GM19193 (cell line): Measurements from ENCODE around the gene ZNF683.

Source experiments
- POLR2A ChIP-seq: IDR thresholded peaks from 4 replicates; pipeline ENCODE4 v1.6.1; 2011; ENCODE audit not compliant: insufficient read depth, insufficient read length; ENCODE audit errors: extremely low read depth

ZNF683 gene

GRCh38 chr1:26353976-26354820 lies 18.4 kb downstream of the ZNF683 start, which contains the start of gene CRYBG2:
Gene CRYBG2 (minus strand): TSS chr1:26354130. CDS start chr1:26346657, 7,473 bp downstream.
- no peak for TF ChIP-seq POLR2A

DNA sequence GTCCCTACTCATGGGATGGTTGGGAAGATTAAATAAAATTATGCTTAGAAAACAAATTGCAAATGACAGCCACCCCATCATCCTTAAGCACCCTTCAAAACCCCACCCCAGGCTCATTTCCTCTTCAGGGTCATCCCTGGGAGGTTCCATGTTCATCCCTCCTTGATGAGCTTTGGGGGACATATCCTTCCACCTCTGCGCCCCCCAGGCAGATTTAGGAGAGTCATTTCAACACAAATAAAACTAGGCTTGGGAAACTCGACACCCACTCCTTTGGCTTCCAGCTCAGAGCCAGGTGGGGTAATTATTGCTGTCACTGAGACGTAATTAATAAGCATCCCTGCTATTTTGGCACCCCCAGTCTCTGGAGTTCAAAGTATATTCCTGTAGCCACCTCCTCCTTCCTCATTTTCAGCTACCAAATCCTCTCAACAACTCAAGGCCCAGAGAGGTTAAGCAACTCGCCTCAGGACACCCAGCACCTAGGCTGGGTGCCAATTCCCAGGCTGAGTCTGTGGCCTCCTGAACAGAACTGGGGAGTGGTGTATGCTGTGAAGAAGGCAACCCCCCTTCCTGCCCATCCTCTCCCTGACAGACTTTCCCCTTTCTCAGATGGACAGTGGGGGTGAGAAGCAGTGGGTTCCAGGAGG lies 19.2 kb downstream of the ZNF683 start:
- no peak for TF ChIP-seq POLR2A

DNA sequence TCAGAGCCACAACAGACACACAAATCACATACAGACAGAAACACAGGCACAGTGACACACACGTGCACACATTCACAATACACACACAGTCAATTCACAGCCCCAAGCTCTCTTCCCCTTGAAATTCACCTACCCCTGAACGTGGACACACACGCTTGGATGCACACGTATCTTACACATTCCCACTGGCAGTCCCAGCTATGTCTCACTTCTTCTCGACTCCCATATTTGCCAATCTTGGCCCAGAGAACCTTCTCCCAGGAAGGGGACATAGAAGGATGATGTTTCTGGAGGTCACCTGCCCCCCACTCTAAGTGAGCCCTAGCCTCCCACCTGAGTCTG lies 20.2 kb downstream of the ZNF683 start:
- no peak for TF ChIP-seq POLR2A

DNA sequence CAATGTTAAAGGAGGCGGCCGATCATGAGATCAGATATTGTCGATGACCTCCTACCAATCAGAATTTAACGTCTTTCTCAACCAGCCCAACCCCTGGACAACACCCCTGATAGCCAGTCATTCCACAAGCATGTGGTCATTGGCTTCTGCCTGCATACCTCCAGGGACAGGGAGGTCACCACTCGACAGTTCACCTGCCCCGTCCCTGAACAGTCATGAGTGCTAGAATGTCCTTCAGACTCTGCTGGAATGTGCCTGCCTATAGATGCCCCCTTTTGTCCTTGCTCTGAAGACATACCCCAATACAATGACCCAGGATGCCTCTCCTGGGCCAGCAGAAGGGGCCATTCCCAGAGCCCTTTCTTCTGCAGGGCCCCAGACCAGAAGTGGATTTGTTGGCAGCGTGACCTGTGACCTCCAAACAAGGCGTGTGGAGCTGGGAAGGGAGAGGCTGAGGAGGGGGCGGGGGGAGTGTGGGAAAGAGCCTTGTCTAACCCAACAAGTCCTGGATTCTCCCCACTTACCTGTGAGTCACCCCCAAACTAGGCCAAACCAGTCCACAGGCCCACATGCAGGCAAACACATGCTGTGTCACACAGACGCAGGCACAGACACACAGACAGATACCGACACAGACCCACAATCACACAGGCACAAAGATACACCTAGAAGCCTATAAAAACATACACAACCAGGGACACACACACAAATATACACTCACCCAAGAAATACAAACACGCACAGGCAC lies 20.8 kb downstream of the ZNF683 start:
- no peak for TF ChIP-seq POLR2A

- TF ChIP-seq POLR2A: no peak
Observed at GRCh38 chr1:26350701-26351589, 21.6 kb downstream of the ZNF683 start.

GRCh38 chr1:26350343-26350700 lies 22.2 kb downstream of the ZNF683 start:
- no peak for TF ChIP-seq POLR2A

- TF ChIP-seq POLR2A: no peak
Observed at GRCh38 chr1:26349877-26350244, 22.7 kb downstream of the ZNF683 start.

- TF ChIP-seq POLR2A: no peak
Observed at GRCh38 chr1:26349188-26349876, 23.2 kb downstream of the ZNF683 start.

GRCh38 chr1:26346274-26347033 lies 26.1 kb downstream of the ZNF683 start:
- no peak for TF ChIP-seq POLR2A

DNA sequence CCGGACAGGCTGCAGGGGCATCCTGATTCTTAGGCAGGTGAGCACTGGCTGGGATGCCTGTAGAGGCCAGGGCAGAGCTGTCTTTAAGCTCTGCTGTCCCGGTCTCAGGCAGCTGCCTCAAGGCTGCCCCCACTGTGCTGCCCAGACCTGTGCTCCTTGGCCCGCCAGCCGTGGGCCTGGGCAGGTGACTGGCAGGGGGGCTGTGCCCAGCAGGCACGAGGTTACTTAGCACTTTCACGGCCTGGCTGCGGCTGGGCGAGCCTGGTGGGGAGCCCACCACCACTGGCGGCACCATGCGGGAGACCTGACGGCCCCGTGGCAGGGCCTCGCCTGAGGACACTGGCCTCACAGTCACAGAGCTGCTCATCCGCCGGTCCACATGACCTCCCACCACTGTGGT lies 26.8 kb downstream of the ZNF683 start:
- TF ChIP-seq POLR2A: no peak

- no peak for TF ChIP-seq POLR2A
Observed at GRCh38 chr1:26344147-26344920, 28.2 kb downstream of the ZNF683 start.

DNA sequence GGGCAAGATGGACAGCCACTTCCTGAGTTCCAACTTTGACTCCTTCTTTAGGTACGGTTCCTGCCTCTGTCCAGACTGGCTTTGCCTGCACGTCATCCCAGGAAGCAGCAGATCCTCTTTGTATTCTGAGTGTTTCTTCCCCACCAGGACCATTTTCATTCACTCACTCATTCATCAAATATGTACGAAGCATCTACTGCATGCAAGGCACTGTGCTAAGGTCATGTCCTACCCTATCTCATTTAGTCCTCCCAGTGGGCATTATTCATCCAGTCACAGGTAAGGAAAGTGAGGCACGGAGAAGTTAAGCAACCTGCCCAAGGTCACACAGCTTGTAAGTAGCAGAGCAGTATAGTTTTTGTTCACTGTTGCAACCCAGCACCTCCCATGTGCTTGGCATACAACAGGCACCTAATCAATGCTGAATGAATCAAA lies 32.5 kb downstream of the ZNF683 start:
- no peak for TF ChIP-seq POLR2A

GRCh38 chr1:26338670-26339069 lies 33.9 kb downstream of the ZNF683 start:
- TF ChIP-seq POLR2A: no peak
